NCI-H2029 (cell line): Measurements from ENCODE around the gene OR2C3.
"Not testable (repeated sequence)": the region's sequence is repeated elsewhere in the genome, so short reads cannot be mapped to it uniquely, and the experiment has no call there.

ENCODE experiments used
- DNase-seq: peaks from one replicate; lab custom pipeline; 2025; lab: John Stamatoyannopoulos, UW

Gene OR2C3

GRCh38 chr1:247517795-247518612 lies 18.2 kb downstream of the OR2C3 start:
- no peak for DNase-seq

- no peak for DNase-seq
These were observed 29.4 kb downstream of the OR2C3 start for GRCh38 chr1:247506831-247507230.

- DNase-seq, result no peak
These were observed 35.4 kb downstream of the OR2C3 start for GRCh38 chr1:247500865-247501264.

GRCh38 chr1:247496581-247497285 lies 39.5 kb downstream of the OR2C3 start:
- DNase-seq, result no peak

- no peak for DNase-seq
These were observed 41.5 kb downstream of the OR2C3 start for GRCh38 chr1:247494767-247495166.

- no peak for DNase-seq
These were observed 43.1 kb downstream of the OR2C3 start for GRCh38 chr1:247493106-247493505.

- no peak for DNase-seq
These were observed 44.9 kb downstream of the OR2C3 start for GRCh38 chr1:247491328-247491727.

- no peak for DNase-seq
These were observed 49.2 kb downstream of the OR2C3 start for GRCh38 chr1:247487057-247487456.

GRCh38 chr1:247482747-247483146 lies 53.5 kb downstream of the OR2C3 start:
- no peak for DNase-seq

- not testable (repeated sequence) for DNase-seq
These were observed 59.7 kb downstream of the OR2C3 start for GRCh38 chr1:247476328-247477058.

- no peak for DNase-seq
These were observed 60.4 kb downstream of the OR2C3 start for GRCh38 chr1:247475793-247476192.
